ENCODE data around the gene FAM110D. TPM values are rescaled to one million over a fixed set of nuclear protein-coding genes. Genes with fewer than 3 reads are reported as not detected.

Gene FAM110D
- total RNA-seq, 1 experiment from 2014 or later = 0.55 TPM

DNA sequence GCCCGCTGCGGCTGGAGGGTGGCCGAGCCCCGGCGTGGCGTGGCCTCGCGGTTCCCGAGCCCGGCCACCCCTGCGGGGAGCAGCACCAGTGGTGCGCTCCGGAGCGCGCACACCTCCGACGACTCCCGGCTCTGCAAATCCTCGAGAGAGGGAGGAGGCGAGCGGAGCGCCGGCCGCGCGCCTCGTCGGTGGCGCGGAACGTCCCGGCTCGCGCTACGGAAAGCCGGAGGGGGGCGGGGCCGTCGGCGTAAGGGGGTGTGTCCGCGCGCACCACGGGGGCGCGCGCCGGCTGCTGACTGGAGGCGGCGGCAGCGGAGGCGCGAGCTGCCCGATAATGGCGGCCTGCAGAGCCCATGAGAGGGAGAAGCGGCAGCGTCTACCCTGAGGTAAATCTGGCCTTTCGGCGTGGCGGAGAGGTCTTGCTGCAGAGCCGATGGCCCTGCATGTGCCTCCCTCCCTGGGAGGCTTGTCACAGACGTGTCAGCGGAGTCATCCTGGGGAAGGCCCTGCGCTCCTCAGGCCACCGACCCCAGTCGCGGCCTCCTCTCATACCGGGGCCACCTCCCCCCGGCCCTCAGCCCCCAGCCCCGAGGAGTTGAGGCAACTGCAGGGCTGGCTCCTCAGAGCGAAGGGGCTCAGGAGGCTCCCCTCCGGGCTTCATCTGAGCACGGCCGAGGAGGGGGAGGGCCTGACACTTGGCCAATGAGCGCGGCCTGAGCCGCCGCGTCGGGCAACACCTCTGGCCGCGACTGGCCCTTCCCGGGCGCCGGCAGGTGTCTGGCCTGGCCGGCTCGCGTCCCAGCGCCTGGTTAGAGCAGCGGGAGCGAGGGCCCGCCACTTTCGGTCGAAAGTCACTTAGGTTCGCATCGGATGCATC lies 47.1 kb upstream of the FAM110D start, which contains the start of gene PDIK1L (continued):
- TF ChIP-seq, protein P1, sequence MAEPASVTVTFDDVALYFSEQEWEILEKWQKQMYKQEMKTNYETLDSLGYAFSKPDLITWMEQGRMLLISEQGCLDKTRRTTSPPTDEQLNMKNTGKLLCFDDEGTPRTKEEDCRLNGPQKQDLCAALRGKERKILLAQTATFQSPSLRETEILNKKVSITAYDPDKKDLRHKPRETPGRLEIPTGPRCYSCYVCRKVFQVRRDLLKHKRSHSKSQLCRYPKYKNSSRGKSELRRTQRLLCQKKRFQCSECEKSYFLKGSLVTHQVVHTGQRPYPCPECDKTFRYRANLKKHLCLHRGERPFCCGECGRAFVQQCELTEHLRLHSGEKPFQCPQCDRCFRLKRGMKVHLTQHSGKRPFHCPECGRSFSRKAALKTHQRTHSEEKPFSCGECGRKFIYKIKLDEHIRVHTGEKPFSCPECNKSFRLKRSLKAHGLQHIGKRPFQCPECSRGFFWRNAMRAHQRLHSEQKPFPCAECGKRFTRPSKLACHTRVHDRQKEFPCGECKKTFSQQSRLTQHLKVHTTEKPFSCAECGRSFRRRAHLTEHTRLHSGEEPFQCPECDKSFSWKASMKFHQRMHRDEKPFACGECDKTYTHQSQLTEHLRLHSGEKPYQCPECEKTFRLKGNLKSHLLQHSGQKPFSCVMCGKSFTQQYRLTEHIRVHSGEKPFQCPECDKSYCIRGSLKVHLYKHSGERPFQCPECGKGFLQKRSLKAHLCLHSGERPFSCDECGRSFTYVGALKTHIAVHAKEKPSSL (CRISPR knock-in tag; conservative IDR thresholded peaks at IDR 0.05) = no peak
- TF ChIP-seq, protein P2, sequence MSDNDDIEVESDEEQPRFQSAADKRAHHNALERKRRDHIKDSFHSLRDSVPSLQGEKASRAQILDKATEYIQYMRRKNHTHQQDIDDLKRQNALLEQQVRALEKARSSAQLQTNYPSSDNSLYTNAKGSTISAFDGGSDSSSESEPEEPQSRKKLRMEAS (CRISPR knock-in tag; IDR thresholded peaks at IDR 0.05) = peak; percentile 86
- TF ChIP-seq, protein P3, sequence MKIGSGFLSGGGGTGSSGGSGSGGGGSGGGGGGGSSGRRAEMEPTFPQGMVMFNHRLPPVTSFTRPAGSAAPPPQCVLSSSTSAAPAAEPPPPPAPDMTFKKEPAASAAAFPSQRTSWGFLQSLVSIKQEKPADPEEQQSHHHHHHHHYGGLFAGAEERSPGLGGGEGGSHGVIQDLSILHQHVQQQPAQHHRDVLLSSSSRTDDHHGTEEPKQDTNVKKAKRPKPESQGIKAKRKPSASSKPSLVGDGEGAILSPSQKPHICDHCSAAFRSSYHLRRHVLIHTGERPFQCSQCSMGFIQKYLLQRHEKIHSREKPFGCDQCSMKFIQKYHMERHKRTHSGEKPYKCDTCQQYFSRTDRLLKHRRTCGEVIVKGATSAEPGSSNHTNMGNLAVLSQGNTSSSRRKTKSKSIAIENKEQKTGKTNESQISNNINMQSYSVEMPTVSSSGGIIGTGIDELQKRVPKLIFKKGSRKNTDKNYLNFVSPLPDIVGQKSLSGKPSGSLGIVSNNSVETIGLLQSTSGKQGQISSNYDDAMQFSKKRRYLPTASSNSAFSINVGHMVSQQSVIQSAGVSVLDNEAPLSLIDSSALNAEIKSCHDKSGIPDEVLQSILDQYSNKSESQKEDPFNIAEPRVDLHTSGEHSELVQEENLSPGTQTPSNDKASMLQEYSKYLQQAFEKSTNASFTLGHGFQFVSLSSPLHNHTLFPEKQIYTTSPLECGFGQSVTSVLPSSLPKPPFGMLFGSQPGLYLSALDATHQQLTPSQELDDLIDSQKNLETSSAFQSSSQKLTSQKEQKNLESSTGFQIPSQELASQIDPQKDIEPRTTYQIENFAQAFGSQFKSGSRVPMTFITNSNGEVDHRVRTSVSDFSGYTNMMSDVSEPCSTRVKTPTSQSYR (CRISPR knock-in tag; IDR thresholded peaks at IDR 0.05) = no peak
- TF ChIP-seq TEAD1 (CRISPR knock-in tag; IDR thresholded peaks at IDR 0.05) = peak; percentile 23; the same call in 1 of the 2 replicates
- TF ChIP-seq, protein P4, sequence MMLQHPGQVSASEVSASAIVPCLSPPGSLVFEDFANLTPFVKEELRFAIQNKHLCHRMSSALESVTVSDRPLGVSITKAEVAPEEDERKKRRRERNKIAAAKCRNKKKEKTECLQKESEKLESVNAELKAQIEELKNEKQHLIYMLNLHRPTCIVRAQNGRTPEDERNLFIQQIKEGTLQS (CRISPR knock-in tag; conservative IDR thresholded peaks at IDR 0.05) = no peak
- TF ChIP-seq, protein P5, sequence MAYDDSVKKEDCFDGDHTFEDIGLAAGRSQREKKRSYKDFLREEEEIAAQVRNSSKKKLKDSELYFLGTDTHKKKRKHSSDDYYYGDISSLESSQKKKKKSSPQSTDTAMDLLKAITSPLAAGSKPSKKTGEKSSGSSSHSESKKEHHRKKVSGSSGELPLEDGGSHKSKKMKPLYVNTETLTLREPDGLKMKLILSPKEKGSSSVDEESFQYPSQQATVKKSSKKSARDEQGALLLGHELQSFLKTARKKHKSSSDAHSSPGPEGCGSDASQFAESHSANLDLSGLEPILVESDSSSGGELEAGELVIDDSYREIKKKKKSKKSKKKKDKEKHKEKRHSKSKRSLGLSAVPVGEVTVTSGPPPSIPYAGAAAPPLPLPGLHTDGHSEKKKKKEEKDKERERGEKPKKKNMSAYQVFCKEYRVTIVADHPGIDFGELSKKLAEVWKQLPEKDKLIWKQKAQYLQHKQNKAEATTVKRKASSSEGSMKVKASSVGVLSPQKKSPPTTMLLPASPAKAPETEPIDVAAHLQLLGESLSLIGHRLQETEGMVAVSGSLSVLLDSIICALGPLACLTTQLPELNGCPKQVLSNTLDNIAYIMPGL (CRISPR knock-in tag; IDR thresholded peaks at IDR 0.05) = peak; percentile 40; the same call in 1 of the 2 replicates
- TF ChIP-seq, protein P6, sequence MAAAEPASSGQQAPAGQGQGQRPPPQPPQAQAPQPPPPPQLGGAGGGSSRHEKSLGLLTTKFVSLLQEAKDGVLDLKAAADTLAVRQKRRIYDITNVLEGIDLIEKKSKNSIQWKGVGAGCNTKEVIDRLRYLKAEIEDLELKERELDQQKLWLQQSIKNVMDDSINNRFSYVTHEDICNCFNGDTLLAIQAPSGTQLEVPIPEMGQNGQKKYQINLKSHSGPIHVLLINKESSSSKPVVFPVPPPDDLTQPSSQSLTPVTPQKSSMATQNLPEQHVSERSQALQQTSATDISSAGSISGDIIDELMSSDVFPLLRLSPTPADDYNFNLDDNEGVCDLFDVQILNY (CRISPR knock-in tag; IDR thresholded peaks at IDR 0.05) = peak; percentile 69
- TF ChIP-seq, protein P7, sequence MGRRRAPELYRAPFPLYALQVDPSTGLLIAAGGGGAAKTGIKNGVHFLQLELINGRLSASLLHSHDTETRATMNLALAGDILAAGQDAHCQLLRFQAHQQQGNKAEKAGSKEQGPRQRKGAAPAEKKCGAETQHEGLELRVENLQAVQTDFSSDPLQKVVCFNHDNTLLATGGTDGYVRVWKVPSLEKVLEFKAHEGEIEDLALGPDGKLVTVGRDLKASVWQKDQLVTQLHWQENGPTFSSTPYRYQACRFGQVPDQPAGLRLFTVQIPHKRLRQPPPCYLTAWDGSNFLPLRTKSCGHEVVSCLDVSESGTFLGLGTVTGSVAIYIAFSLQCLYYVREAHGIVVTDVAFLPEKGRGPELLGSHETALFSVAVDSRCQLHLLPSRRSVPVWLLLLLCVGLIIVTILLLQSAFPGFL (CRISPR knock-in tag; IDR thresholded peaks at IDR 0.05; ENCODE audit: borderline replicate concordance) = no peak
- no peak for TF ChIP-seq TEAD4 (CRISPR knock-in tag; IDR thresholded peaks at IDR 0.05)
- TF ChIP-seq, protein P8, sequence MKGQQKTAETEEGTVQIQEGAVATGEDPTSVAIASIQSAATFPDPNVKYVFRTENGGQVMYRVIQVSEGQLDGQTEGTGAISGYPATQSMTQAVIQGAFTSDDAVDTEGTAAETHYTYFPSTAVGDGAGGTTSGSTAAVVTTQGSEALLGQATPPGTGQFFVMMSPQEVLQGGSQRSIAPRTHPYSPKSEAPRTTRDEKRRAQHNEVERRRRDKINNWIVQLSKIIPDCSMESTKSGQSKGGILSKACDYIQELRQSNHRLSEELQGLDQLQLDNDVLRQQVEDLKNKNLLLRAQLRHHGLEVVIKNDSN (CRISPR knock-in tag; IDR thresholded peaks at IDR 0.05) = peak; percentile 56; the same call in 1 of the 2 replicates
- TF ChIP-seq, protein P9, sequence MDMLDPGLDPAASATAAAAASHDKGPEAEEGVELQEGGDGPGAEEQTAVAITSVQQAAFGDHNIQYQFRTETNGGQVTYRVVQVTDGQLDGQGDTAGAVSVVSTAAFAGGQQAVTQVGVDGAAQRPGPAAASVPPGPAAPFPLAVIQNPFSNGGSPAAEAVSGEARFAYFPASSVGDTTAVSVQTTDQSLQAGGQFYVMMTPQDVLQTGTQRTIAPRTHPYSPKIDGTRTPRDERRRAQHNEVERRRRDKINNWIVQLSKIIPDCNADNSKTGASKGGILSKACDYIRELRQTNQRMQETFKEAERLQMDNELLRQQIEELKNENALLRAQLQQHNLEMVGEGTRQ (CRISPR knock-in tag; IDR thresholded peaks at IDR 0.05) = no peak
- TF ChIP-seq, protein P10, sequence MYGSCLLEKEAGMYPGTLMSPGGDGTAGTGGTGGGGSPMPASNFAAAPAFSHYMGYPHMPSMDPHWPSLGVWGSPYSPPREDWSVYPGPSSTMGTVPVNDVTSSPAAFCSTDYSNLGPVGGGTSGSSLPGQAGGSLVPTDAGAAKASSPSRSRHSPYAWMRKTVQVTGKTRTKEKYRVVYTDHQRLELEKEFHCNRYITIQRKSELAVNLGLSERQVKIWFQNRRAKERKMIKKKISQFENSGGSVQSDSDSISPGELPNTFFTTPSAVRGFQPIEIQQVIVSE (CRISPR knock-in tag; IDR thresholded peaks at IDR 0.05; ENCODE audit: borderline replicate concordance) = no peak
- 0 out of 2 replicates have a peak, but pooled peaks have one; percentile 27 for TF ChIP-seq CREM (CRISPR knock-in tag; IDR thresholded peaks at IDR 0.05)
- TF ChIP-seq, protein P11, sequence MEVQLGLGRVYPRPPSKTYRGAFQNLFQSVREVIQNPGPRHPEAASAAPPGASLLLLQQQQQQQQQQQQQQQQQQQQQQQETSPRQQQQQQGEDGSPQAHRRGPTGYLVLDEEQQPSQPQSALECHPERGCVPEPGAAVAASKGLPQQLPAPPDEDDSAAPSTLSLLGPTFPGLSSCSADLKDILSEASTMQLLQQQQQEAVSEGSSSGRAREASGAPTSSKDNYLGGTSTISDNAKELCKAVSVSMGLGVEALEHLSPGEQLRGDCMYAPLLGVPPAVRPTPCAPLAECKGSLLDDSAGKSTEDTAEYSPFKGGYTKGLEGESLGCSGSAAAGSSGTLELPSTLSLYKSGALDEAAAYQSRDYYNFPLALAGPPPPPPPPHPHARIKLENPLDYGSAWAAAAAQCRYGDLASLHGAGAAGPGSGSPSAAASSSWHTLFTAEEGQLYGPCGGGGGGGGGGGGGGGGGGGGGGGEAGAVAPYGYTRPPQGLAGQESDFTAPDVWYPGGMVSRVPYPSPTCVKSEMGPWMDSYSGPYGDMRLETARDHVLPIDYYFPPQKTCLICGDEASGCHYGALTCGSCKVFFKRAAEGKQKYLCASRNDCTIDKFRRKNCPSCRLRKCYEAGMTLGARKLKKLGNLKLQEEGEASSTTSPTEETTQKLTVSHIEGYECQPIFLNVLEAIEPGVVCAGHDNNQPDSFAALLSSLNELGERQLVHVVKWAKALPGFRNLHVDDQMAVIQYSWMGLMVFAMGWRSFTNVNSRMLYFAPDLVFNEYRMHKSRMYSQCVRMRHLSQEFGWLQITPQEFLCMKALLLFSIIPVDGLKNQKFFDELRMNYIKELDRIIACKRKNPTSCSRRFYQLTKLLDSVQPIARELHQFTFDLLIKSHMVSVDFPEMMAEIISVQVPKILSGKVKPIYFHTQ (CRISPR knock-in tag; IDR thresholded peaks at IDR 0.05) = no peak
- no peak for TF ChIP-seq ZNF317 (CRISPR knock-in tag; IDR thresholded peaks at IDR 0.05; ENCODE audit: borderline replicate concordance, low read depth)
- TF ChIP-seq, protein P12, sequence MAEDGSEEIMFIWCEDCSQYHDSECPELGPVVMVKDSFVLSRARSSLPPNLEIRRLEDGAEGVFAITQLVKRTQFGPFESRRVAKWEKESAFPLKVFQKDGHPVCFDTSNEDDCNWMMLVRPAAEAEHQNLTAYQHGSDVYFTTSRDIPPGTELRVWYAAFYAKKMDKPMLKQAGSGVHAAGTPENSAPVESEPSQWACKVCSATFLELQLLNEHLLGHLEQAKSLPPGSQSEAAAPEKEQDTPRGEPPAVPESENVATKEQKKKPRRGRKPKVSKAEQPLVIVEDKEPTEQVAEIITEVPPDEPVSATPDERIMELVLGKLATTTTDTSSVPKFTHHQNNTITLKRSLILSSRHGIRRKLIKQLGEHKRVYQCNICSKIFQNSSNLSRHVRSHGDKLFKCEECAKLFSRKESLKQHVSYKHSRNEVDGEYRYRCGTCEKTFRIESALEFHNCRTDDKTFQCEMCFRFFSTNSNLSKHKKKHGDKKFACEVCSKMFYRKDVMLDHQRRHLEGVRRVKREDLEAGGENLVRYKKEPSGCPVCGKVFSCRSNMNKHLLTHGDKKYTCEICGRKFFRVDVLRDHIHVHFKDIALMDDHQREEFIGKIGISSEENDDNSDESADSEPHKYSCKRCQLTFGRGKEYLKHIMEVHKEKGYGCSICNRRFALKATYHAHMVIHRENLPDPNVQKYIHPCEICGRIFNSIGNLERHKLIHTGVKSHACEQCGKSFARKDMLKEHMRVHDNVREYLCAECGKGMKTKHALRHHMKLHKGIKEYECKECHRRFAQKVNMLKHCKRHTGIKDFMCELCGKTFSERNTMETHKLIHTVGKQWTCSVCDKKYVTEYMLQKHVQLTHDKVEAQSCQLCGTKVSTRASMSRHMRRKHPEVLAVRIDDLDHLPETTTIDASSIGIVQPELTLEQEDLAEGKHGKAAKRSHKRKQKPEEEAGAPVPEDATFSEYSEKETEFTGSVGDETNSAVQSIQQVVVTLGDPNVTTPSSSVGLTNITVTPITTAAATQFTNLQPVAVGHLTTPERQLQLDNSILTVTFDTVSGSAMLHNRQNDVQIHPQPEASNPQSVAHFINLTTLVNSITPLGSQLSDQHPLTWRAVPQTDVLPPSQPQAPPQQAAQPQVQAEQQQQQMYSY (CRISPR knock-in tag; IDR thresholded peaks at IDR 0.05) = 0 out of 2 replicates have a peak, but pooled peaks have one; percentile 6
